Anterior cingulate cortex (tissue), 58 donors: ENCODE data around the gene MACROH2A2.

Experiments
- DNase-seq, 58 donors: peaks; one replicate each; lab custom pipeline; 2025; lab: John Stamatoyannopoulos, UW

MACROH2A2 gene

DNA sequence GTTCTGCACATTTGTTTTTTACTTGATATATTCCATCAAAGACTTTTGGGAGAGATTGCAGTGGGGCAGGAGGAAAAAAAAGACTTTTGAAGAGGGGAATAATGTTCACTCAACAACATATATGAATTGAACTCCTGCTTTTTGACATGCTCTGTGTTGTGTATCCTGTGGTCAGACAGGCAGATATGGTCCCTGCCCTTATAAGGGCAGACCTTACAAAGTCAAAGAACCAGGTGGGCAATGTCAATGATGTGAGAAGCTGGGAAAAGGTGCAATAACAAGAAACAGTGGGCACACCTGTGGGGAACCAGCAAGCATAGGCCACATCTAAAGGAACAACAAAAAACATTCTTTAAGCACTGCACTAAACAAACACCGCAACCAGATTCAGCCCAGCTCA, 71.8 kb downstream of the MACROH2A2 start:
- DNase-seq, result no peak

GRCh38 chr10:70124918-70125317, 72.3 kb downstream of the MACROH2A2 start:
- no peak for DNase-seq

- DNase-seq, result no peak
Observed at GRCh38 chr10:70125918-70126552, 73.4 kb downstream of the MACROH2A2 start.

- DNase-seq, result no peak
Observed at GRCh38 chr10:70126700-70127395, 74.2 kb downstream of the MACROH2A2 start.

- DNase-seq, result no peak
Observed at GRCh38 chr10:70130878-70131559, 78.4 kb downstream of the MACROH2A2 start.

- DNase-seq, result no peak
Observed at GRCh38 chr10:70131560-70131937, 78.9 kb downstream of the MACROH2A2 start.

DNA sequence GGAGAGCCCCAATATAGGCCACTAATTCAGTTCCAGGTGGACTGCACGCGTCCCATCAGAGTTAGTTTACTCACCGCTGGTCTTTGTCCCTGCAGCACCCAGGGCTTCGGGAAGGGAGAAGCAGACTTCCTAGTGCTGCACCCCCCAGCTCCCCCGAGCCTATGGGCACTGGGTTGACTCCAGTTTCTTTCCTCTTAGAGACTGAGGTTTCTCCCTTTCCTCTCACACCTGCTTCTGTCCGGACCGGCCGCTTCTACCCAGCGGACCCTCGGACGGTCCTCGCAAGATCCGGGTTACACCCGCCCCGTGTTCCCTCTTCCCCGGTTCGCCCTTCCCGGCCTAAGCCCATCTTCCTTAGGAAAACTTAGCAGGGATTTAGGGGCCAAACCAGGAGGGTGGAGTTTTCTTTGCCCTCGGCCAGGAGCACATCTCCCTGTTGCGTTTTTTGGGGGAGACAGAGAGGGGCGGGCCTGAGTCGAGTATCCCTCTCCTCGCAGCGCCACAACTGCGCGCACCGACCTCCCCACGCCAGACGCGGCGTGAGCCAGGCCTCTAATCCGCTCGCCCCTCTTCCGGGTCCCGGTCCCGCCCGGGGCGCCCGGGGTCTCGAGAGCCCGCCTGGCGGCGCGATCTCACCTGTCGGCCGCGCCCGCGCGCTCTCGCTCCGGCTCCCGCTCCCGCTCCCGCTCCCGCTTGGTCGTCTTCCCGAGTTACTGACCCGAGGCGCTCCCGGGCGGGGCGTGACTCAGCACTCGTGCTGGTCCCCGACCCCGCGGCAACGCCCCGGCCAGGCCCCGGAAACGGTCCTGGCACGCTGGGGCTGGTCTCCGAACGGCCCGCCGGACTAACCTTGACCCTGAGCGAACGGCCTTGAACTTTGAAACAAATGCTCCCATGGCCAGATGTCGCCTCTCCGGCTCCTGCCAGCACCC, 79.7 kb downstream of the MACROH2A2 start, which contains the start of gene AIFM2:
Gene AIFM2, minus strand, starts transcription at position 728 of the 932 bp plus-strand sequence. CDS start 8,741 bp downstream, outside the sequence.
- DNase-seq, result peak in 18 of 58 donors; percentile 5 to 48 (median 22)

- no peak for DNase-seq
Observed at GRCh38 chr10:70135046-70135445, 82.4 kb downstream of the MACROH2A2 start.

- DNase-seq, result no peak
Observed at GRCh38 chr10:70135684-70136083, 83.0 kb downstream of the MACROH2A2 start.

DNA sequence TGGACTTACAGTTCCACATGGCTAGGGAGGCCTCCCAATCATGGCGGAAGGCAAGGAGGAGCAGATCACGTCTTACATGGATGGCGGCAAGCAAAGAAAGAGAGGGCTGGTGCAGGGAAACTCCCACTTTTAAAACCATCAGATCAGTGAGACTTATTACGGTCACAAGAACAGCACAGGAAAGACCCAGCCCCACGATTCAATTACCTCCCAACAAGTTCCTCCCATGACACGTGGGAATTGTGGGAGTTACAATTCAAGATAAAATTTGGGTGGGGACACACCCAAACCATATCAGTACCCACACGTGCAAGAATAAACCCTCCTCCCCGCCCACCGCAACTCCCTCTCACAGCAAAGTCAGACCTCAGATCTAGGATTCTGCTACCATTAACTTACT, 84.5 kb downstream of the MACROH2A2 start:
- DNase-seq, result no peak

DNA sequence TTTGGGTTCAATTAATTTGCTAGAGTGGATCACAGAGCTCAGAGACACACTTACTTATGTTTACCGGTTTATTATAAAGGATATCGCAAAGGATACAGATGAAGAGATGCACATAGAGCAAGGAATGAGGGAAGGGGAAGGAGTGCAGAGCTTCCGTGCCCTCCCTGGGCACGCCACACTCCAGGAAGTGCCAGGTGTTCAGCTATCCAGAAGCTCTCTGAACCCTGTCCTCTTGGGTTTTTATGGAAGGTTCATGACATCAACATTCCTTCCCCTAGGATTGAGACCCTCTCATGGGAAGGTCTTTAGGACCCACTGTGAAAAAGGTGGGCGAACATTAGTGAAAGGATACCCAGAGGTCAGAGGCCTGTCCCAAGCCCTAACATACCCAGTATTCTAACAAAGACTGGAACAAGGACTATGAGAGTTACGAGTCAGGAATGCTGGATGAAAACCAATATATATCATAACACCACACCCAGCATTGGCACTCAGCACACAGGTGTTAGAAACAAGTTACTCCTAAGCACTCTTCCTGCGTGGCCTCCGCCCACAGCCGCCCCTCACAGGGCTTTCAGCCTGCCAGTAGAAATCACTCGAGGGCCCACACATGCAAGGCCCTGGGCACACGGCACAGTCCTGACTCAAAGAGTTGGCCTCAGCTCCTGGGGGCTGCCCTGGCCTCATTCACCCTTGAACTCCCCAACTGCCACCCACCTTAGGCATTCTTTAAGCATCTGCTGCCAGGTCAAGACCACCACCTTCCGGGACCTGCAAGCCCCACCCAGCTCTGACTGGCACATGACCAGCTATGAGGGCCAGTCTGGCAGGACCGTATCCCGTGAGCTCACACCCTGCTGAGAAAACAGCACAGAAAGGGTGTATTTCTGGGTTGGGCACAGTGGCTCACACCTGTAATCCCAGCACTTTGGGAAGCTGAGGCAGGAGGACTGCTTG, 85.6 kb downstream of the MACROH2A2 start:
- DNase-seq, result no peak

DNA sequence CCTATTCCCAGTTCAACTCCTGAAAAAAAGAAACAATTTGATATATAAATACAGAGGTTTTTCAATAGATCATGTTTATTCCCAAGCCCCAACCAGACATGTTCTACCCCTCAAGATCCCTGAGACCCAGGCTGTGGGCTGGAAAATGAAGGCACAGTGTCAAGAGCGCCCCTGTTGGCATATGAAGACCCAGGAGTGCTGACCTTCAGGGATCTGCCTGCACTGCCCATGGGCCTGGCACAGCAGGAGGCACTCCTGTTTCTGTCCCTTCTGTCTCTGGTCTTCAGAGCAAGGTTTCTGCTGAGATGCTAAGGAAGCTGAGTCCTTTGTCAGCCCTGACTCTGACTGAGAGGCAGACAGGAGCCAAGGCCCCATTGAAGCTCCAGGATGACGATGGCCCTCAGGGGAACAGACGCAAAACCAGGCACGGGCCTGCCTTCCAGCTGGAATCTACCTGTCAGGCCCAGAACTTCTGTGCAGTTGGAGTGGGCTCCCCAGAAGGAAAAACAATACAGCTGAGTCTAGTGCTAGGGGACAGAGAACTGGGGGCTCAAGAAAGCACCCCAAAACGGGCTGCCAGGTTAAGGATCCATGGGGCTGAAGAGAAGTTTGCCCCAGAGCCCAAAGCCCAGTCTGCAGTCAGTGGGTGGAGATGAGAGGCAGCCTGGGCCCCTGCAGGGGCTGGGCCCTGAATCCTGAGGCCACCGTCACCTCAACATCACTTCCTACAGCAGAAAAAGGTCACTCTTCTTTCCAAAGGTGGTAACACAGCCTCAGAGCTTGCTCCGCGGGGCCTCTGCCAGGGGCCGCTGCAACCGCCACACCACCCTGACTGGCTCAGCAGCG, 86.7 kb downstream of the MACROH2A2 start:
- DNase-seq, result no peak

DNA sequence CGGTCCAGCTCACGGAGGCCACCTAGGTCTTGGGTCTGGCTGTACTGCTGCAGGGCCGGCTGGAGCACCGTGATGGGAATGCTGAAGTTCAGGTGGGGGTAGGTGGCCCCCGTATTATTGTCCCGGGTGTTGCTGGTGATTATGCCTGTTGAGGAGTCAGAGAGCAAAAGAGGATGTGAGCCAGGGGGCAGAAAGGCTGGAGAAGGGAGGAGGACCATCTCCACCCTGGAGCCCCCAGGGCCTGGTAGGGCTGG, 87.3 kb downstream of the MACROH2A2 start:
- DNase-seq, result no peak

DNA sequence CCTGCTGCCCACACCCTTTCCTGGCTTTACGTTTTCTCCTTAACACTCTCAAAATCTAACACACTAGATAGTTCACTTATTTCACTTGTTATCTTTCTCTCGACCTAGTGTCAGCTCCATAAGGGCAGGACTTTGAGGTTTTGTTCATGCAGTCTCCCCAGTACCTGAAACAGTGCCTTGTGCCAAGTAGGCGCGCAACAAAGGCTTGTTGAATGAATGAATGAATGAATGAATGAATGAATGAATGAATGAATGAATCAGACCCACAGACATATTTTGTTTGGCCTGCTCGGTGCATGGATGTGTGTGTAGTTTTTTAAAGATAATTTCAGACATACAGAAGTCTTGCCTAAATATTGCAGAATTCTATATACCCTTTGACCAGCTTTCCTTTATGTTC, 87.7 kb downstream of the MACROH2A2 start:
- no peak for DNase-seq

GRCh38 chr10:70142555-70142954, 89.9 kb downstream of the MACROH2A2 start:
- DNase-seq, result no peak

DNA sequence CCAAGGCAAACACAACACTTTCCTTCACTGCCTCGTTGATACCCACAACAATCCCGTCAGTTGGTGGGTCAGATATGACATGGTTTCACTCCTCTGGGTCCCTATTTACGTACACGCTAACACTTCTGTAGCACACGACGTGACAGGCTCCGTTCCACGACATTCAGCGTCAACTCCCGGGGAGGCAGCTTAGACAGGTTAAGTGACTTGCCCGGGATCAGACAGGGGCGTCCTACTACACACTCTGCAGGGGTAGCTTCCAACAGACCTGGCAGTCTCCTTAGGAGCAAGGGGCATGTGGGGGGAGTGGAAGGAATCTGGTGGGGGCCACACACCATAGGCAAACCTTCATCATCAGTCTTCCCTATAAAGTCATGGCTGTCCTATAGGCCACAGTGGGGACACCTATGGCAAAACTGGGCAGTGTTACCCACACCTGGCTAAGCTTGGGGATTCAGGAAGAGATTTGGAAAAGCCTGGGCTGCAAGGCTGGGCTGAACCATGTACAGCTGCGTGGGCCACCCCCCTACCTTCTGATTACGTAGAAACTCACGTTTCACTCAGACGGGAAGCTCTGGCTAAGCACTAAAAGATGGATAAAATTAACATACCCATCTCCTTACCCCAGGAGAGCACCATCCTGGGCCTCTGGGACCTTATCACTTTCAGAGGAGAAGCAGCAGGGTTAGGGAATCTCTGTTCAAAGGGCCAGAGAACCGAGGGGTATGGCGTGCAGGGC, 91.9 kb downstream of the MACROH2A2 start:
- DNase-seq, result no peak

GRCh38 chr10:70145166-70145665, 92.6 kb downstream of the MACROH2A2 start:
- peak in 3 of 58 donors; percentile 18 to 62 (median 22) for DNase-seq
